A549 (cell line): ENCODE measurements around the gene ANKRD6. TPM values are rescaled to one million over a fixed set of nuclear protein-coding genes. Genes with fewer than 3 reads are reported as not detected.

ENCODE experiments used
- ATAC-seq, 2 experiments: fragments of 200-7000 bp in 1 of 2; fragments of >200 bp in 1 of 2; cut with Nextera tagmentation in 1 of 2; cut with Tn5 transposase in 1 of 2; 3 replicates each; pipeline versions ENCODE4 v1.8.0 to v1.9.1; 2018 to 2020; ENCODE audit warnings: mild to moderate bottlenecking in 1 of 2, moderate library complexity in 1 of 2
- CTCF ChIA-PET: fragments of 300-600 bp; sonication (Branson Sonifier 250); formaldehyde crosslinking; extraction: SDS; loops from one replicate; lab custom pipeline; 2021; ENCODE audit warnings: antibody characterized with exemption, inconsistent platforms; lab: Yijun Ruan, JAX
- POLR2A ChIA-PET: fragments of 350-600 bp; formaldehyde crosslinking; extraction: SDS; loops from one replicate; lab custom pipeline; 2021; ENCODE audit warnings: antibody characterized with exemption, inconsistent platforms; lab: Yijun Ruan, JAX
- DNase-seq, 2 experiments: peaks; one replicate each; pipeline versions ENCODE4 v3.0.0 to v3.0.0-alpha.2; 2011 to 2016; ENCODE audit warnings: low read depth in 1 of 2, low spot score in 1 of 2
- FAIRE-seq: peaks from 2 replicates; lab custom pipeline; 2011; peaks lifted over from hg19 to GRCh38; lab: Jason Lieb, UNC
- H3K27ac ChIP-seq, 2 experiments: fragments of >200 bp; sonication (Bioruptor Twin); formaldehyde crosslinking; 3 replicates each; pipeline ENCODE4 v1.5.1; 2016 to 2017
- H3K4me1 ChIP-seq: fragments of >200 bp; sonication (Bioruptor Twin); formaldehyde crosslinking; 3 replicates; pipeline ENCODE4 v1.6.1; 2016
- H3K4me2 ChIP-seq: fragments of >200 bp; sonication (Bioruptor Twin); formaldehyde crosslinking; 3 replicates; pipeline ENCODE4 v1.6.1; 2016
- H3K4me3 ChIP-seq: fragments of >200 bp; sonication (Bioruptor Twin); formaldehyde crosslinking; 3 replicates; pipeline ENCODE4 v1.5.1; 2016
- H3K9me3 ChIP-seq: fragments of >200 bp; sonication (Bioruptor Twin); formaldehyde crosslinking; 3 replicates; pipeline ENCODE4 v1.6.1; 2016
- BHLHE40 ChIP-seq: IDR thresholded peaks from 2 replicates; pipeline ENCODE4 v1.6.1; 2012; ENCODE audit warnings: low read depth, low read length, inconsistent platforms
- CBX8 ChIP-seq: fragments of 200-600 bp; sonication (generic); IDR thresholded peaks from 2 replicates; pipeline ENCODE4 v1.6.1; 2016
- CHD4 ChIP-seq: fragments of 200-600 bp; sonication (generic); IDR thresholded peaks from 2 replicates; pipeline ENCODE4 v1.6.1; 2016; ENCODE audit warnings: antibody characterized with exemption, mild to moderate bottlenecking, borderline replicate concordance
- EHF ChIP-seq: fragments of 250-450 bp; sonication (Bioruptor Pico); IDR thresholded peaks from 2 replicates; pipeline ENCODE4 v1.5.0; 2020; ENCODE audit warnings: mild to moderate bottlenecking
- EP300 ChIP-seq, 2 experiments: fragments of >200 bp; sonication (Bioruptor Twin); formaldehyde crosslinking; IDR thresholded peaks; 2 replicates in 1 of 2; 3 replicates in 1 of 2; pipeline ENCODE4 v1.6.1; 2016 to 2017
- ESRRA ChIP-seq: fragments of 150-350 bp; IDR thresholded peaks from 2 replicates; pipeline ENCODE4 v1.6.1; 2014; ENCODE audit warnings: mild to moderate bottlenecking, low read length, borderline replicate concordance
- GATA3 ChIP-seq: IDR thresholded peaks from 2 replicates; pipeline ENCODE4 v1.6.1; 2012; ENCODE audit warnings: borderline replicate concordance
- HEYL ChIP-seq: fragments of 250-450 bp; sonication (Bioruptor Pico); IDR thresholded peaks from 2 replicates; pipeline ENCODE4 v1.8.0; 2021; ENCODE audit warnings: mild to moderate bottlenecking, moderate library complexity
- HOXA7 ChIP-seq: fragments of 250-450 bp; sonication (Bioruptor Pico); IDR thresholded peaks from 2 replicates; pipeline ENCODE4 v1.5.0; 2020; ENCODE audit warnings: mild to moderate bottlenecking, moderate library complexity
- KDM1A ChIP-seq: fragments of 200-600 bp; sonication (generic); IDR thresholded peaks from 2 replicates; pipeline ENCODE4 v1.6.1; 2016; ENCODE audit warnings: low read depth, mild to moderate bottlenecking
- KDM5A ChIP-seq: fragments of 200-600 bp; sonication (generic); IDR thresholded peaks from 2 replicates; pipeline ENCODE4 v1.6.1; 2016; ENCODE audit warnings: antibody characterized with exemption, mild to moderate bottlenecking
- MYC ChIP-seq: IDR thresholded peaks from 2 replicates; pipeline ENCODE4 v1.6.1; 2012; ENCODE audit warnings: mild to moderate bottlenecking, inconsistent platforms, low read length, improper control_type of control experiment, borderline replicate concordance
- PHF8 ChIP-seq: fragments of 200-600 bp; sonication (generic); IDR thresholded peaks from 2 replicates; pipeline ENCODE4 v1.6.1; 2016; ENCODE audit warnings: low read depth, mild to moderate bottlenecking, antibody characterized with exemption, moderate library complexity, borderline replicate concordance
- POLR2A ChIP-seq: IDR thresholded peaks from 2 replicates; pipeline ENCODE4 v1.6.1; 2012; ENCODE audit warnings: mild to moderate bottlenecking, low read length
- RCOR1 ChIP-seq: fragments of 150-350 bp; IDR thresholded peaks from 2 replicates; pipeline ENCODE4 v1.6.1; 2014; ENCODE audit warnings: antibody characterized with exemption, low read length, low read depth
- SREBF2 ChIP-seq: fragments of 450-650 bp; IDR thresholded peaks from 2 replicates; pipeline ENCODE4 v1.6.1; 2014; ENCODE audit warnings: mild to moderate bottlenecking, moderate library complexity
- TP53 ChIP-seq: fragments of 250-450 bp; sonication (Bioruptor Pico); IDR thresholded peaks from 2 replicates; pipeline ENCODE4 v1.5.0; 2021; ENCODE audit warnings: mild to moderate bottlenecking, moderate library complexity
- ZNF302 ChIP-seq: fragments of 250-450 bp; sonication (Bioruptor Pico); IDR thresholded peaks from 2 replicates; pipeline ENCODE4 v1.9.0; 2021; ENCODE audit warnings: inconsistent platforms, mild to moderate bottlenecking, moderate library complexity
- ZSCAN20 ChIP-seq: fragments of 250-450 bp; sonication (Bioruptor Pico); IDR thresholded peaks from 2 replicates; pipeline ENCODE4 v1.8.0; 2022; ENCODE audit warnings: mild to moderate bottlenecking, moderate library complexity
- WGBS: methylation state at CpG from one replicate; pipeline ENCODE4 v1.1.6; 2017; ENCODE audit errors: missing lambda C conversion rate; 5-methylcytosine and 5-hydroxymethylcytosine counted together
- polyA plus RNA-seq, 4 experiments: library from polyadenylated mRNA; depleted of rRNA in 3 of 4; stranded (reverse); fragments of >200 nt; fragmentation: RNase III in 1 of 4; extraction: RNeasy Plus Mini Kit Qiagen cat#74134 plus additional on column Dnase treatment in 1 of 4; gene quantifications; 2 replicates in 3 of 4; 3 replicates in 1 of 4; pipeline ENCODE4 v1.2.3, GENCODE V29; 2011 to 2017
- TF ChIP-seq, protein P1 (sequence below): fragments of 200-600 bp; sonication (generic); IDR thresholded peaks from 2 replicates; pipeline ENCODE4 v1.6.1; 2016; ENCODE audit warnings: antibody characterized with exemption, mild to moderate bottlenecking, moderate library complexity
- TF ChIP-seq, protein P2 (sequence below): IDR thresholded peaks from 2 replicates; pipeline ENCODE4 v1.6.1; 2012
- TF ChIP-seq, protein P3 (sequence below): fragments of >200 bp; sonication (Bioruptor Twin); formaldehyde crosslinking; IDR thresholded peaks from 3 replicates; pipeline ENCODE4 v1.6.1; 2016
- TF ChIP-seq, protein P4 (sequence below): fragments of >200 bp; sonication (Bioruptor Twin); formaldehyde crosslinking; IDR thresholded peaks from 3 replicates; pipeline ENCODE4 v1.5.1; 2016
- TF ChIP-seq, protein P5 (sequence below): fragments of 250-450 bp; sonication (Bioruptor Pico); IDR thresholded peaks from 2 replicates; pipeline ENCODE4 v1.5.0; 2020; ENCODE audit warnings: low read depth, mild to moderate bottlenecking, moderate library complexity

Gene ANKRD6
- polyA plus RNA-seq, 2 of the 4 experiments (the other 2 are of a cell fraction) = 2.2 to 3.6 TPM

DNA sequence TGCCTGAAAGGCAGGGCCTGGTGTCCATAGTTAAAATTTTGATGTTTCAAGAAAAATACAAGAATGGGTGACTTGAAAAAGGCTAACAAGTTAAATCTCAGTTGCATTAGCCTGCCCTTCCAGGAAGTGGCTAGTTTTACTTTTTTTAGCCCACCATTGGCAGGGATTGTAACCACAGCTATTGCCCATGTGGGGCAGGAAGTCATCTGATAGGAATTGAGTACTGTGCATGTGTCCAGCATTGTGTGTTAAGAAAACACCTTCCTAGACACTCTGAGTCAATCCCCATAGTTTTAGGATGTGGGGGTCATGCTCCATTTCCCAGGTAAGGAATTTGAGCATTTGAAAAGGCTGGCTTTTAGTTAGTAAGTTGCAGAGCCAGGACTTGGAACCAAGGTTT lies 178.7 kb downstream of the ANKRD6 start (continued):
- TF ChIP-seq, protein P1, sequence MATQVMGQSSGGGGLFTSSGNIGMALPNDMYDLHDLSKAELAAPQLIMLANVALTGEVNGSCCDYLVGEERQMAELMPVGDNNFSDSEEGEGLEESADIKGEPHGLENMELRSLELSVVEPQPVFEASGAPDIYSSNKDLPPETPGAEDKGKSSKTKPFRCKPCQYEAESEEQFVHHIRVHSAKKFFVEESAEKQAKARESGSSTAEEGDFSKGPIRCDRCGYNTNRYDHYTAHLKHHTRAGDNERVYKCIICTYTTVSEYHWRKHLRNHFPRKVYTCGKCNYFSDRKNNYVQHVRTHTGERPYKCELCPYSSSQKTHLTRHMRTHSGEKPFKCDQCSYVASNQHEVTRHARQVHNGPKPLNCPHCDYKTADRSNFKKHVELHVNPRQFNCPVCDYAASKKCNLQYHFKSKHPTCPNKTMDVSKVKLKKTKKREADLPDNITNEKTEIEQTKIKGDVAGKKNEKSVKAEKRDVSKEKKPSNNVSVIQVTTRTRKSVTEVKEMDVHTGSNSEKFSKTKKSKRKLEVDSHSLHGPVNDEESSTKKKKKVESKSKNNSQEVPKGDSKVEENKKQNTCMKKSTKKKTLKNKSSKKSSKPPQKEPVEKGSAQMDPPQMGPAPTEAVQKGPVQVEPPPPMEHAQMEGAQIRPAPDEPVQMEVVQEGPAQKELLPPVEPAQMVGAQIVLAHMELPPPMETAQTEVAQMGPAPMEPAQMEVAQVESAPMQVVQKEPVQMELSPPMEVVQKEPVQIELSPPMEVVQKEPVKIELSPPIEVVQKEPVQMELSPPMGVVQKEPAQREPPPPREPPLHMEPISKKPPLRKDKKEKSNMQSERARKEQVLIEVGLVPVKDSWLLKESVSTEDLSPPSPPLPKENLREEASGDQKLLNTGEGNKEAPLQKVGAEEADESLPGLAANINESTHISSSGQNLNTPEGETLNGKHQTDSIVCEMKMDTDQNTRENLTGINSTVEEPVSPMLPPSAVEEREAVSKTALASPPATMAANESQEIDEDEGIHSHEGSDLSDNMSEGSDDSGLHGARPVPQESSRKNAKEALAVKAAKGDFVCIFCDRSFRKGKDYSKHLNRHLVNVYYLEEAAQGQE = no peak
- TF ChIP-seq CBX8 (no peak), CHD4 (no peak), HOXA7 (CRISPR knock-in tag) (no peak), ZNF302 (CRISPR knock-in tag) (no peak), BHLHE40 (no peak), ESRRA (no peak)

DNA sequence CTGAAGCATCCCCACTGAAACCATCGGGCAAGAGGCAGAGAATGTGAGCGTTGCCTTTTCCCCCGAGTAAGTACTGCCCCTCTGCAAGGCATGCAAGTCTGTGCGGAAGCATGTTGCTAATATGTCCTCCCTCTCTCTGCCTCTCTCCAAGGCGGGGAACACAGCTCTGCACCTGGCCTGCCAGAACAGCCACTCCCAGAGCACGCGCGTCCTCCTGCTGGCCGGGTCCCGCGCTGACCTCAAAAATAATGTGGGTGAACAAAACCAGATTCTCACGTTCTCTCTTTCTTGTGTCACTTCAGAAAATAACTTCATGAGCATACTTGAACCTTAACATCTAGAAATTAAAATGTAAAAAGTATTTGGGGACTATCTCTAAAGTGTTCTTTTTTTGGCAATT lies 179.2 kb downstream of the ANKRD6 start:
- no peak for FAIRE-seq
- ATAC-seq = peak in 1 of 2 experiments; percentile 51; a peak in 1 of 6 replicates
- Histone ChIP-seq H3K4me2 (no peak overlapping the region), H3K4me1 (no peaks in the 10 kb centered on the region), H3K9me3 (no peaks in the 10 kb centered on the region), H3K27ac (no peak overlapping the region), H3K4me3 (no peak overlapping the region)
- DNase-seq = no peak
- ChIA-PET CTCF (interaction anchor here (1.4 to 2.6 kb wide), 4 partner anchors 180 to 301 kb away, joined by 3 to 19 read pairs (median 6); partner anchors contain the start of gene ANKRD6), POLR2A (no interaction called here)
- TF ChIP-seq PHF8 = no peak
- TF ChIP-seq, protein P2, sequence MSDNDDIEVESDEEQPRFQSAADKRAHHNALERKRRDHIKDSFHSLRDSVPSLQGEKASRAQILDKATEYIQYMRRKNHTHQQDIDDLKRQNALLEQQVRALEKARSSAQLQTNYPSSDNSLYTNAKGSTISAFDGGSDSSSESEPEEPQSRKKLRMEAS = no peak
- no peak for TF ChIP-seq MYC
- no peak for TF ChIP-seq GATA3
- no peak for TF ChIP-seq RCOR1
- TF ChIP-seq, protein P3, sequence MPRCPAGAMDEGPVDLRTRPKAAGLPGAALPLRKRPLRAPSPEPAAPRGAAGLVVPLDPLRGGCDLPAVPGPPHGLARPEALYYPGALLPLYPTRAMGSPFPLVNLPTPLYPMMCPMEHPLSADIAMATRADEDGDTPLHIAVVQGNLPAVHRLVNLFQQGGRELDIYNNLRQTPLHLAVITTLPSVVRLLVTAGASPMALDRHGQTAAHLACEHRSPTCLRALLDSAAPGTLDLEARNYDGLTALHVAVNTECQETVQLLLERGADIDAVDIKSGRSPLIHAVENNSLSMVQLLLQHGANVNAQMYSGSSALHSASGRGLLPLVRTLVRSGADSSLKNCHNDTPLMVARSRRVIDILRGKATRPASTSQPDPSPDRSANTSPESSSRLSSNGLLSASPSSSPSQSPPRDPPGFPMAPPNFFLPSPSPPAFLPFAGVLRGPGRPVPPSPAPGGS = no peak
- TF ChIP-seq SREBF2 = no peak
- TF ChIP-seq, protein P4, sequence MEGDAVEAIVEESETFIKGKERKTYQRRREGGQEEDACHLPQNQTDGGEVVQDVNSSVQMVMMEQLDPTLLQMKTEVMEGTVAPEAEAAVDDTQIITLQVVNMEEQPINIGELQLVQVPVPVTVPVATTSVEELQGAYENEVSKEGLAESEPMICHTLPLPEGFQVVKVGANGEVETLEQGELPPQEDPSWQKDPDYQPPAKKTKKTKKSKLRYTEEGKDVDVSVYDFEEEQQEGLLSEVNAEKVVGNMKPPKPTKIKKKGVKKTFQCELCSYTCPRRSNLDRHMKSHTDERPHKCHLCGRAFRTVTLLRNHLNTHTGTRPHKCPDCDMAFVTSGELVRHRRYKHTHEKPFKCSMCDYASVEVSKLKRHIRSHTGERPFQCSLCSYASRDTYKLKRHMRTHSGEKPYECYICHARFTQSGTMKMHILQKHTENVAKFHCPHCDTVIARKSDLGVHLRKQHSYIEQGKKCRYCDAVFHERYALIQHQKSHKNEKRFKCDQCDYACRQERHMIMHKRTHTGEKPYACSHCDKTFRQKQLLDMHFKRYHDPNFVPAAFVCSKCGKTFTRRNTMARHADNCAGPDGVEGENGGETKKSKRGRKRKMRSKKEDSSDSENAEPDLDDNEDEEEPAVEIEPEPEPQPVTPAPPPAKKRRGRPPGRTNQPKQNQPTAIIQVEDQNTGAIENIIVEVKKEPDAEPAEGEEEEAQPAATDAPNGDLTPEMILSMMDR = no peak
- TF ChIP-seq, all 56 proteins: peak for 0
- WGBS = 78% methylated on average over 12 of the region's 12 CpGs

DNA sequence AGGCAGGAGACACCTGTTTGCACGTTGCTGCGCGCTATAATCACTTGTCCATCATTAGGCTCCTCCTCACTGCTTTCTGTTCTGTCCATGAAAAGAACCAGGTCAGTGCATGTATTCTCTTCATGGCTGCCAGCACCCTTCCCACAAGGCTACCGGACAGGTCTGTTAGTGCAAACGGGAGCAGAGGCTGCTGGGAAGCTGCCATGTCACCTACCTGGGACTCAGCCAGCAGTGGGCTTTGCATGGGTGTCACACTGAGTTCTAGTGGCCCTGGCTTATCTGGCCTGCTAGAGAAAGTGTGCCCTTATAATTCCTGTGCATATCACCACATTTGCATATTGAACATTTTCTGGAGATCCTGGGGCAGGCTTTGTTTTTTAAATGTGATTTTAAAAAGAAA lies 180.8 kb downstream of the ANKRD6 start:
- no peak for ATAC-seq
- no peak for TF ChIP-seq CHD4
- no peak for TF ChIP-seq ZSCAN20
- no peak for TF ChIP-seq GATA3
- TF ChIP-seq HEYL (CRISPR knock-in tag) = no peak
- TF ChIP-seq, protein P5, sequence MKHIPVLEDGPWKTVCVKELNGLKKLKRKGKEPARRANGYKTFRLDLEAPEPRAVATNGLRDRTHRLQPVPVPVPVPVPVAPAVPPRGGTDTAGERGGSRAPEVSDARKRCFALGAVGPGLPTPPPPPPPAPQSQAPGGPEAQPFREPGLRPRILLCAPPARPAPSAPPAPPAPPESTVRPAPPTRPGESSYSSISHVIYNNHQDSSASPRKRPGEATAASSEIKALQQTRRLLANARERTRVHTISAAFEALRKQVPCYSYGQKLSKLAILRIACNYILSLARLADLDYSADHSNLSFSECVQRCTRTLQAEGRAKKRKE (CRISPR knock-in tag) = no peak
- no peak for TF ChIP-seq POLR2A
- no peak for TF ChIP-seq EHF (CRISPR knock-in tag)
- TF ChIP-seq KDM1A = no peak
- no peak for TF ChIP-seq HOXA7 (CRISPR knock-in tag)
- TF ChIP-seq, protein P1 = no peak
- no peak for TF ChIP-seq EP300 (IDR thresholded peaks at IDR 0.05)
- TF ChIP-seq KDM5A = no peak
- no peak for TF ChIP-seq TP53 (CRISPR knock-in tag)

More for the DNA sequence above, 180.8 kb downstream of the ANKRD6 start:
- DNase-seq = no peak
- Histone ChIP-seq H3K27ac (no peak overlapping the region), H3K4me2 (no peak overlapping the region), H3K4me1 (no peaks in the 10 kb centered on the region), H3K4me3 (no peak overlapping the region), H3K9me3 (no peaks in the 10 kb centered on the region)
- ChIA-PET POLR2A (no interaction called here), CTCF (interaction anchor here (1.4 to 2.6 kb wide), 3 partner anchors 10 to 247 kb away, joined by 3 to 19 read pairs (median 6); partner anchors contain the start of gene ANKRD6)
- FAIRE-seq = no peak
- 76% methylated on average over 3 of the region's 5 CpGs for WGBS
